ENCODE data around the gene TAF9.

GRCh38 chr5:69317391-69317790 lies 51.9 kb downstream of the TAF9 start:
- TF ChIP-seq CTCF (IDR thresholded peaks at IDR 0.05) (no peak), POLR2AphosphoS5 (IDR thresholded peaks at IDR 0.05) (no peak), POLR2A (IDR thresholded peaks at IDR 0.05) (no peak)

All from stomach (tissue), 4 donors.